Naive thymus-derived CD4-positive, alpha-beta T cell (primary cell): Measurements from ENCODE around the gene KRT16. TPM values are rescaled to one million over a fixed set of nuclear protein-coding genes. Genes with fewer than 3 reads are reported as not detected.

Experiments
- ATAC-seq: fragments of 150-1000 bp; cut with Tn5 transposase; 2 replicates; pipeline ENCODE4 v1.10.0; 2021; ENCODE audit warnings: mild to moderate bottlenecking, moderate library complexity
- CTCF ChIA-PET: fragments of 350-600 bp; sonication (Branson Sonifier 250); formaldehyde crosslinking; loops from one replicate; lab custom pipeline; 2021; ENCODE audit warnings: antibody characterized with exemption; lab: Charles Lee
- POLR2A ChIA-PET: fragments of 350-600 bp; sonication (Branson Sonifier 250); formaldehyde crosslinking; loops from one replicate; lab custom pipeline; 2021; ENCODE audit warnings: antibody characterized with exemption, inconsistent platforms; lab: Charles Lee
- DNase-seq, 9 donors: peaks; one replicate each; pipeline versions ENCODE4 v3.0.0 to v3.0.0-alpha.2; 2020 to 2022; ENCODE audit warnings: mixed read lengths in 1 of 9
- H3K27ac ChIP-seq: one replicate; pipeline ENCODE4 v1.7.0; 2013; ENCODE audit warnings: mild to moderate bottlenecking, low read depth, low read length, moderate library complexity
- H3K27me3 ChIP-seq, 2 donors: one replicate each; pipeline ENCODE4 v1.7.0; 2013; ENCODE audit warnings: low read length in 2 of 2, mild to moderate bottlenecking in 2 of 2, moderate library complexity in 2 of 2; ENCODE audit not compliant: control insufficient read depth in 2 of 2, insufficient read depth in 2 of 2
- H3K36me3 ChIP-seq, 3 experiments: 1 replicate in 2 of 3; 2 replicates in 1 of 3; pipeline ENCODE4 v1.7.0; 2013; ENCODE audit warnings: low read length in 3 of 3, mild to moderate bottlenecking in 3 of 3, moderate library complexity in 1 of 3; ENCODE audit not compliant: insufficient read depth in 3 of 3, control insufficient read depth in 2 of 3
- H3K4me1 ChIP-seq, 2 donors: one replicate each; pipeline ENCODE4 v1.7.0; 2013; ENCODE audit warnings: low read length in 2 of 2, mild to moderate bottlenecking in 2 of 2, moderate library complexity in 1 of 2; ENCODE audit not compliant: control insufficient read depth in 2 of 2, insufficient read depth in 2 of 2
- H3K4me3 ChIP-seq: 2 replicates; pipeline ENCODE4 v1.7.0; 2013; ENCODE audit warnings: mild to moderate bottlenecking, low read length
- H3K9me3 ChIP-seq, 3 experiments: 1 replicate in 2 of 3; 2 replicates in 1 of 3; pipeline ENCODE4 v1.7.0; 2013; ENCODE audit warnings: low read length in 3 of 3; ENCODE audit not compliant: control insufficient read depth in 2 of 3
- H3K27ac Mint-ChIP-seq, 9 donors: one replicate each; pipeline ENCODE4 v1.8.0; 2020 to 2022; ENCODE audit warnings: mixed read lengths in 9 of 9, mild to moderate bottlenecking in 8 of 9, moderate library complexity in 5 of 9, inconsistent platforms in 2 of 9
- H3K27me3 Mint-ChIP-seq, 5 donors: one replicate each; pipeline ENCODE4 v1.8.0; 2021 to 2022; ENCODE audit warnings: mixed read lengths in 5 of 5, mild to moderate bottlenecking in 1 of 5
- H3K36me3 Mint-ChIP-seq, 5 donors: one replicate each; pipeline ENCODE4 v1.8.0; 2020 to 2022; ENCODE audit warnings: mixed read lengths in 5 of 5, mild to moderate bottlenecking in 3 of 5, inconsistent platforms in 1 of 5
- H3K4me1 Mint-ChIP-seq, 7 donors: one replicate each; pipeline ENCODE4 v1.8.0; 2020 to 2022; ENCODE audit warnings: mixed read lengths in 7 of 7, mild to moderate bottlenecking in 3 of 7, inconsistent platforms in 1 of 7
- H3K4me3 Mint-ChIP-seq, 10 donors: one replicate each; pipeline ENCODE4 v1.8.0; 2020 to 2022; ENCODE audit warnings: mild to moderate bottlenecking in 10 of 10, mixed read lengths in 10 of 10, moderate library complexity in 6 of 10, inconsistent platforms in 2 of 10
- H3K9me3 Mint-ChIP-seq, 11 donors: one replicate each; pipeline ENCODE4 v1.8.0; 2020 to 2022; ENCODE audit warnings: mixed read lengths in 11 of 11, mild to moderate bottlenecking in 4 of 11, inconsistent platforms in 1 of 11, moderate library complexity in 1 of 11
- intact Hi-C, 2 donors: fragments of 100-400 bp; cut with micrococcal nuclease; formaldehyde crosslinking; loops; one replicate each; pipeline ENCODE4 v1.15.1; 2023
- polyA plus RNA-seq, 2 donors: library from polyadenylated mRNA; unstranded; fragments of 300-500 nt; fragmentation: Illumina TruSeq; gene quantifications; one replicate each; pipeline ENCODE4 v1.2.3, GENCODE V29; 2021
- total RNA-seq, 6 experiments: library from RNA in 5 of 6; stranded (reverse) in 5 of 6; gene quantifications; 1 replicate in 5 of 6; 2 replicates in 1 of 6; pipeline ENCODE4 v1.2.3 and lab custom pipeline; 2021 to 2026

The KRT16 gene
- total and polyA plus RNA-seq, 7 experiments from 2014 or later, result not detected

DNA sequence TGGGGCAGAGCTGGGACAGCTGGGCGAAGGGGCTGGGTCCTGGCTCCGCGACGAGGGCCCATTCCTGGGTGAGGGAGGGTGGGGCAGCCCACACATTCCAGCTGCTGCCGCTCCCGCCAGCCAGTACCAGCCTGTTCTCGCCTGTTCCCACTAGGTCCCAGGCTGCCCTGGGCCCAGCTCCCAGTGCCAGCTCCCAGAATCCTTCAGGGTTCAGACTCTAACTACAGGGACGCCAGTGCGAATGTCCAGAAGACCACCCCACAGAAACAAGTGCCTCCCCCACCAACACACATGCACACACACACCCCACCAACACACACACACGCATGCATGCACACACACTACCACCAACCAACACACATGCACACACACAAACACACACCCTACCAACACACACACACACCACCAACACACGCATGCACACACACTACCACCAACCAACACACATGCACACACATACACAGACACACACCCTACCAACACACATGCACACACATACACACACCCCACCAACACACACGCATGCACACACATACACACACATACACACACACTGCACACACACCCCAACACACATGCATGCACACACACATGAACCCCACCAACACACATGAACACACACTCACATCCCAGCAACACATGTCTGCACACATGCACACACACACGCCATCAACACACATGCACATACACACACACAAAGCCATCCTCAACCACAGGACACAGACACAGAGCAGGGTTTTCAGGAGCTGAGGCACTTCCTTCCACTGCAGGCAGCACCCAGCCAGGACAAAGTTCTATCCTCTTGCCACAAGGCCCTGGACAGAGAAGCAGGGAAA lies 39.3 kb upstream of the KRT16 start:
- intact Hi-C loops, result no loop called here
- Histone ChIP-seq H3K4me3 (no peak overlapping the region), H3K4me1 (peaks cover 8 to 12% of the 10 kb centered on the region in 2 donors), H3K9me3 (no peaks in the 10 kb centered on the region), H3K27me3 (no peaks in the 10 kb centered on the region), H3K36me3 (no peaks in the 10 kb centered on the region), H3K27ac (no peak overlapping the region)
- ChIA-PET POLR2A (interaction anchor here (0.6 kb wide), 1 partner anchor 19 kb away, joined by 3 read pairs; no protein-coding TSS in a partner anchor), CTCF (interaction anchor here (2.0 to 8.3 kb wide), 2 partner anchors 12 to 102 kb away, joined by 6 to 125 read pairs; no protein-coding TSS in a partner anchor)
- Mint-ChIP-seq H3K27ac (peak overlapping the region in 3 of 9 donors; percentile 1 to 87 (median 9)), H3K9me3 (peaks cover 0 to 2% (median 0%) of the 10 kb centered on the region in 11 donors), H3K4me1 (peaks cover 6 to 14% (median 8%) of the 10 kb centered on the region in 7 donors), H3K27me3 (no peaks in the 10 kb centered on the region), H3K4me3 (peak overlapping the region in 1 of 10 donors; percentile 3), H3K36me3 (no peaks in the 10 kb centered on the region)
- no peak for DNase-seq
- ATAC-seq, result no peak

DNA sequence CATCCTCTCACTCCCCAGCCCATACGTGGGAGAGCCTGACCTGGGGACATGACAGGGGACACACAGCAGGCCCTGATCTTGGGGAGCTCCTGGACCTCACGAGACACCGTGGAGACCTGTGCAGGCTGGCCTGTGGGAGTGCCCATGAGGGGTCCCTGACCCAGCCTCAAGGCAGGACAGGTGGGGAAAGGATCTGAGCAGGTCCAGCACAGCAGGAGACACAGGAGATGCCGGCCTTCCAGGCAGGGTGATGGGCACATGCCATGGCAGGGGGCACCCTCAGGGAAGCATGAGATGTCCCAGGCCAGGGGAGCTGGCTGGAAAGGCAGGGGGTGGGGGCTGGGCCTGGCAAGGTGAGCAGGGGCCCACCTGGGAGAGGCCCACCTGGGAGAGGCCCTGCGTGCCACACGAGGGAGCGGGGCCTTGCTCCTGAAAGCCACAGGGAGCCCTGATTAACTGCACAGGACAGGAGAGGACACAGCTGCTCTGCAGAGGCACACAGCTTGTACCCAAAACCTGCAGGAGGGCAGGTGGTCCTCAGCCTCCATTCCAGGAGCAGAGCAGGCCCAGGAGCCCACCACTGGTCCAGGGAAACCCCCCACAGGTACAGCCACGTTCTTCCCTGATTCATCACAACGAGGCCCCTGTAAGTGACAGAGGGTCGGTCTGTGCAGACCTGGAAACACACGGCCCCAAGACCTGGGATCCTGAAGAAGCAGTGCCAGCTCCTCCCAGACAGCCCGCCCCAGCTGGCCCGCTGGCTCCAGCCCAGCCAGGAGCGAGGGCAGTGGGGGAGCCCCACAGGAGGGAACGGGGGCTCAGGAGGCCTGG lies 38.4 kb upstream of the KRT16 start:
- intact Hi-C loops, result no loop called here
- ATAC-seq (no peak), DNase-seq (no peak)
- Histone ChIP-seq H3K27me3 (no peaks in the 10 kb centered on the region), H3K4me3 (no peak overlapping the region), H3K27ac (no peak overlapping the region), H3K4me1 (peaks cover 8 to 12% of the 10 kb centered on the region in 2 donors), H3K36me3 (no peaks in the 10 kb centered on the region), H3K9me3 (no peaks in the 10 kb centered on the region)
- Mint-ChIP-seq H3K4me3 (no peak overlapping the region), H3K9me3 (peaks cover 0 to 2% (median 0%) of the 10 kb centered on the region in 11 donors), H3K36me3 (no peaks in the 10 kb centered on the region), H3K4me1 (peaks cover 6 to 14% (median 8%) of the 10 kb centered on the region in 7 donors), H3K27ac (no peak overlapping the region), H3K27me3 (no peaks in the 10 kb centered on the region)
- ChIA-PET CTCF (interaction anchor here (8.3 kb wide), 1 partner anchor 13 kb away, joined by 125 read pairs; no protein-coding TSS in a partner anchor), POLR2A (interaction anchor here (0.6 to 4.8 kb wide), 2 partner anchors 13 to 20 kb away, joined by 3 to 38 read pairs; no protein-coding TSS in a partner anchor)

DNA sequence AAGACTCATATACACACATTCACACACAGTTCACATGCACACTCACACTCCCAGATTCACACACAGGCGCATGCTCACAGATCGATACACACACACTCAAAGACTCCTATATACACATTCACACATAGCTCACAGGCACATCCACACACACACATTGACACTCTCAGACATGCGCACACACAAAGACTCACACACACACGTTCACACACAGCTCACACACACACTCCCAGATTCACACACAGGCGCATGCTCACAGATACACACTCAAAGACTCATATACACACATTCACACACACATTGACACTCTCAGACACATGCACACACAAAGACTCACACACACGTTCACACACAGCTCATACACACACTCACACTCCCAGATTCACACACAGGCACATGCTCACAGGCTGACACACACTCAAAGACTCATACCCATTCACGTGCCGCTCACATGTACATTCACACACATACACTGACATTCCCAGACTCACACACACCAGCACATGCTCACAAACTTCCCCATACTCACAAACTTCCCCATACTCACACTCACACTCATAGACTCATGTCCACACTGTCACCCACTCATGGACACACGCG lies 37.5 kb upstream of the KRT16 start:
- Histone ChIP-seq H3K27ac (no peak overlapping the region), H3K27me3 (no peaks in the 10 kb centered on the region), H3K9me3 (no peaks in the 10 kb centered on the region), H3K36me3 (no peaks in the 10 kb centered on the region), H3K4me3 (no peak overlapping the region), H3K4me1 (peaks cover 8 to 12% of the 10 kb centered on the region in 2 donors)
- ATAC-seq (no peak), DNase-seq (no peak)
- POLR2A ChIA-PET, result interaction anchor here (0.5 to 4.8 kb wide), 3 partner anchors 14 to 336 kb away, joined by 3 to 38 read pairs (median 6); no protein-coding TSS in a partner anchor
- H3K36me3 Mint-ChIP-seq, result no peaks in the 10 kb centered on the region
- intact Hi-C loops, result loop anchor here (2.0 to 5.0 kb wide), 5 partner anchors 71 to 1028 kb away; no protein-coding TSS in a partner anchor
- peaks cover 0 to 2% (median 0%) of the 10 kb centered on the region in 11 donors for H3K9me3 Mint-ChIP-seq
- H3K4me3 Mint-ChIP-seq, result no peak overlapping the region
- no peak overlapping the region for H3K27ac Mint-ChIP-seq
- H3K27me3 Mint-ChIP-seq, result no peaks in the 10 kb centered on the region
- H3K4me1 Mint-ChIP-seq, result peaks cover 6 to 14% (median 9%) of the 10 kb centered on the region in 7 donors
- CTCF ChIA-PET, result interaction anchor here (0.5 to 8.3 kb wide), 9 partner anchors 10 to 807 kb away, joined by 4 to 125 read pairs (median 23); no protein-coding TSS in a partner anchor

DNA sequence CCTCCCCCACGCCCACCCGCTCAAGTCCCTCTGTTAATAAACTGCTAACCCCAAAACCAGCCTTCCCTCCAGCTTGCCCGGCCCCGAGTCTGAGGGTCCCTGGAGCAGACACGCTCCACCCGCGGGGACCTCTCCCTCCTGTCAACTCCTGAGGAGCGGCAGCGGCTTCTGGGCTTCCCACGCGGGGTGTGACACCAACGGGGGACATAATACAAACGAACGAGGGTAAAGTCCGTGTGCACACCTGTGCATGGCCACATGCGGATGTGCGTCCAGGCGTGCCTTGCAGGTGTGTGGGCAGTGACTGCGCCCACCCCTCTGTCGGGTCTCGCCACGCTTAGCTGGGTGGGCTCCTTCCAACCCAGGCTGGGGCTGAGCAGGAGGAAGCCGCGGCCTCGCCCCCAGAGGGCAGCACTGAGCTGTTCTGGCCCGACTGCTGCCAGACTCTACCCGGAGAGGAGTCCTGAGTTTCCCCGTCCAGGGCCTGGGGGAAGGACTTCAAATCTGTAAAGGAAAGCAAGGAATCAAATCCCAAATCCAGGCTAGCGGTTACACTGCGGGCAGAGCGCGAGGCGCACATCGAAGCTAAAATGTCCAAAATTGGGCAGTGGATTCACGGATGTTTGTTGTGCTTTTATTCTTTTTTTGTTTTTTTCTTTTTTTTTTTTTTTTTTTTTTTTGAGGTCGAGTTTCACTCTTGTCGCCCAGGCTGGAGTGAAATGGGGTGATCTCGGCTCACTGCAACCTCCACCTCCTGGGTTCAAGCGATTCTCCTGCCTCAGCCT lies 36.0 kb upstream of the KRT16 start:
- Histone ChIP-seq H3K4me3 (peak overlapping the region; percentile 87), H3K27ac (peak overlapping the region; percentile 24), H3K9me3 (no peaks in the 10 kb centered on the region), H3K4me1 (peaks cover 8 to 12% of the 10 kb centered on the region in 2 donors), H3K36me3 (no peaks in the 10 kb centered on the region), H3K27me3 (no peaks in the 10 kb centered on the region)
- peak overlapping the region in 7 of 9 donors; percentile 28 to 82 (median 77) for H3K27ac Mint-ChIP-seq
- ChIA-PET CTCF (interaction anchor here (0.6 to 8.3 kb wide), 30 partner anchors 9 to 1089 kb away, joined by 3 to 125 read pairs (median 4); partner anchors contain the start of genes EIF1 and KRT12), POLR2A (interaction anchor here (1.9 to 4.8 kb wide), 3 partner anchors 16 to 40 kb away, joined by 6 to 38 read pairs (median 8); partner anchors contain the start of gene EIF1)
- intact Hi-C loops, result loop anchor here (1.0 to 5.0 kb wide), 13 partner anchors 14 to 1026 kb away; no protein-coding TSS in a partner anchor
- H3K4me3 Mint-ChIP-seq, result peak overlapping the region in 9 of 10 donors; percentile 63 to 86 (median 81)
- H3K27me3 Mint-ChIP-seq, result no peaks in the 10 kb centered on the region
- peaks cover 0 to 2% (median 0%) of the 10 kb centered on the region in 11 donors for H3K9me3 Mint-ChIP-seq
- no peaks in the 10 kb centered on the region for H3K36me3 Mint-ChIP-seq
- H3K4me1 Mint-ChIP-seq, result peaks cover 6 to 14% (median 9%) of the 10 kb centered on the region in 7 donors
- peak; percentile 93 for ATAC-seq
- peak; percentile 70 to 93 (median 83) for DNase-seq

DNA sequence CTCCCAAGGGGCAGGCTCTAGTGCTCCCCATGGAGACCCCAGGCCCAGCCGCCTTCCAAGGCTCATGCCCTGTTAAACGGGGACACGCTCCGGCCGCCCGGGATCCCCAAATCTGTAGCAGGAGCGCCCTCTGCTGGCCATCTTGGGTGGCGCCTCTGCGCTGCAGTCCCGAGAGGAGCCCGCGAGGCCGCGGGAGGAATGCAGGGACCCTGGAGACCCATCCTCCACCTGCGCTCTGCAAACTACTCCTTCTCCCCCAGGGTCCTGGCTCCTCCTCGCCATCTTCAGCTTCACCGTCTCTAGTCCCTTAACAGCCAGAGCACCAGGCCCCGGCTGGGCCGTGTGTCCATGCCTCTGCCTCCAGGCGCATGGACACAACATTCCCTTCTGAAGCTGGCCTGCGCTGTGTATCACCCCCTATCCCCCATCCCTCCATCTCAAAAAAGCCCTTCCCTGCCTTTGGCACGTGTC lies 35.4 kb upstream of the KRT16 start:
- H3K27me3 Mint-ChIP-seq, result no peaks in the 10 kb centered on the region
- H3K36me3 Mint-ChIP-seq, result no peaks in the 10 kb centered on the region
- ChIA-PET POLR2A (interaction anchor here (1.3 to 4.8 kb wide), 4 partner anchors 16 to 42 kb away, joined by 4 to 38 read pairs (median 7); partner anchors contain the start of gene EIF1), CTCF (interaction anchor here (0.6 to 8.3 kb wide), 21 partner anchors 8 to 1089 kb away, joined by 3 to 125 read pairs (median 4); partner anchors contain the start of gene EIF1)
- H3K4me3 Mint-ChIP-seq, result peak overlapping the region in 9 of 10 donors; percentile 63 to 86 (median 81)
- peak; percentile 84 for ATAC-seq
- peak overlapping the region; percentile 87 for H3K4me3 ChIP-seq
- peak overlapping the region in 3 of 9 donors; percentile 11 to 68 (median 12) for H3K27ac Mint-ChIP-seq
- DNase-seq, result peak; percentile 62 to 93 (median 80)
- H3K9me3 ChIP-seq, result no peaks in the 10 kb centered on the region
- peaks cover 6 to 14% (median 9%) of the 10 kb centered on the region in 7 donors for H3K4me1 Mint-ChIP-seq
- peak overlapping the region; percentile 24 for H3K27ac ChIP-seq
- no peaks in the 10 kb centered on the region for H3K27me3 ChIP-seq
- peaks cover 8 to 12% of the 10 kb centered on the region in 2 donors for H3K4me1 ChIP-seq
- no peaks in the 10 kb centered on the region for H3K36me3 ChIP-seq
- H3K9me3 Mint-ChIP-seq, result peaks cover 0 to 2% (median 0%) of the 10 kb centered on the region in 11 donors
- intact Hi-C loops, result loop anchor here (1.0 to 5.0 kb wide), 13 partner anchors 14 to 1026 kb away; no protein-coding TSS in a partner anchor
